Non-pigmented ciliary epithelial cell (primary cell): Measurements from ENCODE around the gene RRP1.
"Not testable (repeated sequence)": the region's sequence is repeated elsewhere in the genome, so short reads cannot be mapped to it uniquely, and the experiment has no call there.

Source experiments
- DNase-seq: peaks from one replicate; pipeline ENCODE4 v3.0.0-alpha.2; 2010; ENCODE audit warnings: low read depth

RRP1 gene

DNA sequence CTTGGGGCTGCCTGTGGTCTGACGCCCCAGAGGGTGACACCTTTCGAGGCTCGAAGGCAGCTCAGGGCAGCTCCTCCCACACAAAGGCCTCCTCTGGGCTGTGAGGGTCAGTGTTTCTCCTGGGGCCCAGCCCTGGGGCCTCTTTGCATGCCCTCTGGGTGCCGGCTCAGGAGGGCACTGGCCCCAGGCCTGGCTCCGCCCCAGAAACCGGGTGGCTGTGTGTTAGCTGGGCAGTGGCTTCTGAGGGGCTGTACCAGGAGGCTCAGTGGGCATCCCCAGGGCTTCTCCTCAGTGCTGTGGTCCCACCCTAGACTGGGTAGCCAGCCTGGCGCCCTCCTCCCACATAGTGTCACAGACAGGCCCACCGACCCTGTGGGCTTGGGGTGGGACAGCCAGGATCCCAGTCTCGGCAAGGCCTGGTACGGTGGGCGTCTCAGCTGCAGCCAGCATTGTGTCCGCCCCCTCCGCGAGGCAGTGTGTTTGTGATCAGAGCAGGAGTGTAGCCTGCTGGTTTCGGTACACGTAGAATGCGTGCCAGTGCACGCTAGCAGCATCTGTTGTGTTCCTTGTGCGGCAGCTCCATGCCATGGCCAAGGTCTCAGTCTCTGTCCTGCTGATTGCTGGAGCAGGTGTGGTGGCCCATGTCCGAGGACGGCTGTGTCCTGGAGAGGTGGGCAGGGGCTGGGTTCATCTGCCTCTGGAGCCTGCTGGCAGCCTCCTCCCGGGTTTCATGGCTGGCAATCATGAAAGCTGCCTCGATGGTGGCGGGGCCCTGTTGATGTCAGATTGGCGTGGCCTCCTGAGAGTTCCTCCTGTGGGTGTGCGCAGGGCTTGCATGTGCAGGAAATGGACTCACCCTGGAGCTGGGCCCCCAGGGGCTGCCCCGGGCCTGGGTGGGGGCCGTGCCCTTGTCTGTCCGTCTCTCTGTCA is 28.0 kb downstream of the RRP1 start:
- DNase-seq: no peak

DNA sequence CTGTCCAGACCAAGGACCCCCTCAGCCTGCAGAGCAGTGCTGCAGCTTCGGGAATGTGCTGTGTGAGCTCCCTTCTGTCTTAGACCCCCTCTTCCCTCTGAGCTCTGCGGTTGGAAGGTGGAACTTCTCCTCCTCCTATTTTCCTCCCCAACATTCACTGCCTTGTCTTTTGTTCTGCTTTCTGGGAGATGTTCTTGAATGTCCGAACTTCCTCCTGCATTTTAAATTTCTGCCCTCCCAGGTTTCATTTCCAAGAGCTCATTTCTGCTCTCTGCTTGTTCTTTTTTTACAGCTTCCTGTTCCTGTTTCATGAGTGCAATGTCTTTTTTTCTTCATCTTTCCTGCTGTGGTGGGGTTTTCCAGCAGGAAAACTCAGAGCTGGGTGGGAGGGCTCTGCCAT is 29.3 kb downstream of the RRP1 start:
- no peak for DNase-seq

DNA sequence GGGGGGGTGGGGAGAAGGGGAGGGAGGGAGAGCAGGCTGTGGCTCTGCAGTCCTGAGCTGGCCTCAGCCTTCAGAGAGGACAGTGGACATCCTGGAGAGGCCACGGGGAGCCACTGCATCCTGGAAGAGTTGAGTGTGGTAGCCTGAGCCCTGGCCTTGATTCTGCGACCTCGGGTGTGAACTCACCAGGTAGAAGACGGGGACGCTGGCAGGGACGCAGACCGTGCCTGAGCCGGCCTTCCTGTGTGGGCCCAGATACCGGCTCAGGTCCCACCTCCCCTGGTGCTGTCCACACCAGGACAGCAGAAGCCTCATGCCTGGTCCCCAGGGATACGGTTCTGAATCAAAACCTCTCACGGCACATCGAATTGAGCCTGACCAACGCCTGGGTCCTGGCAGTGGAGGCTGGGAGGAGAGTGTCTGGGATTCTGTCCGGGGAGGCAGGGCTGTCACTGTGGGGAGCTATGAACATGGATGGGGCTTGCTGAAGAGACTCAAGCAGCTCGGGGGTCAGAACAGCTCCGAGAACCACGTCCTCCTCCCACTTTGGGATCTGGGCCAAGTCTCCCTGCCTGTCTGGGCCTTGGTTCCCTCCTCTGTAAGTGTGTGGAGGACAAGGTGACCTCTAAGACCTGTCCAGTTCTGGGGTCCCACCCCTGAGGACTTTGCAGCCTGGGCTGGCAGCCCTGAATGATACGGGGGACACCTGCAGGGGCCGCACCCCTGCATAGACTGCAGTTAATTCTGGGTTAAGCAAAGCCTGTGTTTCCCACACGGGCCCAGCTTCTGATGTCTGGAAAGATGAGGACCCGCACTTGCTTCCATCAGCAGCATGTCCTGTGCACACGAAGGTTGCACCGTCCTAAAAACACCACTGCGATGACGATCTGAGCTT is 30.4 kb downstream of the RRP1 start:
- DNase-seq: no peak

DNA sequence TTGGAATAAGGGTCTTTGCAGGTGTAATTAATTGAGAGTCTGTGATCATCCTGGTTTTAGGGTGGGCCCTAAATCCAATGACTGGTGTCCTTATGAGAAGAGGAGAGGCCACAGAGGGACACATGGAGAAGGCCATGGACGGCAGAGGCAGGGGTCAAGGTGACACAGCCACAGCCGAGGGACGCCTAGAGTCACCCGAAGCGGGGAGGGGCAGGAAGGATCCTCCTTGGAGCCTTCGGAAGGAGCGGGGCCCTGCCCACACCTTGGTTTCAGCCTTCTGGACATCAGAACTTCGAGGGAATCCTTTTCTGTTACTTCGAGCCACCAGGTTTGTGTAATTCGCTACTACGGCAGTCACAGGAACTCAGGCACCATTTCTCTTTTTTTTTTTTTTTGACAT is 31.1 kb downstream of the RRP1 start:
- no peak for DNase-seq

DNA sequence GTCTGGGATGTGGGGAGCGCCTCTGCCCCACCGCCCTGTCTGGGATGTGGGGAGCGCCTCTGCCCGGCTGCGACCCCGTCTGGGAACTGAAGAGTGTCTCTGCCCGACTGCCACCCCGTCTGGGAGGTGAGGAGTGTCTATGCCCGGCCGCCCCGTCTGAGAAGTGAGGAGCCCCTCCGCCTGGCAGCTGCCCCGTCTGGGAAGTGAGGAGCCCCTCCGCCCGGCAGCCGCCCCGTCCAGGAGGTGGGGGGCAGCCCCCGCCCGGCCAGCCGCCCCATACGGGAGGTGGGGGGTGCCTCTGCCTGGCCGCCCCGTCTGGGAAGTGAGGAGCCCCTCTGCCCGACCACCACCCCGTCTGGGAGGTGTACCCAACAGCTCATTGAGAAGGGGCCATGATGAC is 32.8 kb downstream of the RRP1 start:
- not testable (repeated sequence) for DNase-seq

DNA sequence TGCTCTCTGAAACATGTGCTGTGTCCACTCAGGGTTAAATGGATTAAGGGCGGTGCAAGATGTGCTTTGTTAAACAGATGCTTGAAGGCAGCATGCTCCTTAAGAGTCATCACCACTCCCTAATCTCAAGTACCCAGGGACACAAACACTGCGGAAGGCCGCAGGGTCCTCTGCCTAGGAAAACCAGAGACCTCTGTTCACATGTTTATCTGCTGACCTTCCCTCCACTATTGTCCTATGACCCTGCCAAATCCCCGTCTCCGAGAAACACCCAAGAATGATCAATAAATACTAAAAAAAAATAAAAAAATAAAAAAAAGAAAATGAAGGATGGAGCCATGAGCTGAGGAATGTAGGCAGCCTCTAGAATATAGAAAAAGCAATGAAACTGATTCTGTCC is 33.4 kb downstream of the RRP1 start:
- DNase-seq: not testable (repeated sequence)

DNA sequence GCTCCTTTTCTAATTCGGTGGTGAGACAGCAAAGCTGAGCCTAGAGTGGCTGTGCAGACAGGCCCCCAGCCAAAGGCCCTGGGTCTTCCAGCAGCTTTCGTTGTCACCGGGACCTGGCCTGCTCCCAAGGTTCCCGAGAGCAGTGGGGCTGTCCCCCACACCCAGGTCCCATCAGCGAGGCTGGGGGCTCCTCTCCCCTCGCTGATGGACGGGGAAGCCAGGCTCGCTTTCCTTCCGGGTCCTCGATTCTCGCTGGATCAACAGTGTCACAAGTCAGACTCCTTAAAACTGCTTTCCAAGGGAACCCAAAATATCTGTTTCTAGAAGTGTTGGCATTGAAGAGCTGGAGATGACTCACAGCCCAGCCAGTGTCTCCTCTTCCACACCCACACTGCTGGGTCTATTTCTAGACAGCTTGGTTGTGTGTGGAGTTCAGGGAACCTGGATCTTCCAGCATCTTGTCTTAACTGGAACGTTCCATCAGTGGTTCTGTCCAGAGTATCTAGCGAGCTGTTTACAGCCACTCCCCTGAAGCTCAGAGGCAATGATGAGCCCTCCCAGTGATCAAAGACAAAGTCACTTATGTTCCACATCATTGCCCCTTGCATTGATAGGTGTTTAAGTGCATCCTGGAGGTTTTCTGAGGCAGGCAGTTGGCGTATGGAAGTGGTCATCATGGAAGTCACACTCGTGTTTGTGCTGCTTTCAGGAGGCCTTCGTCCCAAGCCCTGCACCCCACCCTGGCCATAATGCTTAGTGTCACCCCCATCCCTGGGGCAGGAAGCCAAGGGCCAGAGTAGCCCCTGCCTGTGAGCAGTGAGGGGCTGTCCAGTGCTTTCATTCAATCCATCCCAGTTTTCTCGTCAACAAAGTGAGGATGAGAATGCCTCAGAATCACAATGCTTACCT is 35.2 kb downstream of the RRP1 start:
- peak; percentile 20 for DNase-seq

DNA sequence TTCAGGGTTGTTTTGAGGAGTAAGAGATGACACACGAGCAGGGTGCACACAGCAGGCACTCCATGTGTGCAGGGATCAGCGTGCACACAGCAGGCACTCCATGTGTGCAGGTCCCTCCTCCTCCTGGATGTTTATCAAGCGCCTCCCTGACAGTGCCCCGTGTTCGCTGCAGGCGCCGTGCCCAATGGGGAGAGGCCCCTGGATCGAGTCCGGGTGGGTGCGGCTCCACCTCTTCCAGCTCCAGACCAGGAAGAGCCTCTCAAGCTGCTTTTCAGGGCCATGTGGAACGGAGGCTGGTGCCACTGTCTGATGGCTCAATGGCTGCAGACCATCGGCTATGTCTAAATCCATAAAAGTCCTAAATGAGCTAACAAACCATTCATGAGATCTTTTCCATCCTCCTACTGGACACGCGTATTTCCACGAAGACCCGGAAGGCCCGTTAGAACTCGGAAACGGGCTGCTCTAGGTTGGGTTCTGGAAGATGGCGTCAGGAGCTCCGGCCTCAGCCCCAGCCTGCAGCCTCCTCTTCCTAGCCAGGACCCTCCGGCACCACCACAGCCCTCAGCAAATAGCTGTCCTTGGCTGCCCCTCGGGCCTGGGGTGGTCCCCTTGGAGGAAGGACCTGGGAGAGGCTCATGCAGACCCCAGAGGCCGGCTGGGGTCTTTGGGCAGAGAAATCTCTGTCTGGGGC is 36.0 kb downstream of the RRP1 start:
- no peak for DNase-seq

DNA sequence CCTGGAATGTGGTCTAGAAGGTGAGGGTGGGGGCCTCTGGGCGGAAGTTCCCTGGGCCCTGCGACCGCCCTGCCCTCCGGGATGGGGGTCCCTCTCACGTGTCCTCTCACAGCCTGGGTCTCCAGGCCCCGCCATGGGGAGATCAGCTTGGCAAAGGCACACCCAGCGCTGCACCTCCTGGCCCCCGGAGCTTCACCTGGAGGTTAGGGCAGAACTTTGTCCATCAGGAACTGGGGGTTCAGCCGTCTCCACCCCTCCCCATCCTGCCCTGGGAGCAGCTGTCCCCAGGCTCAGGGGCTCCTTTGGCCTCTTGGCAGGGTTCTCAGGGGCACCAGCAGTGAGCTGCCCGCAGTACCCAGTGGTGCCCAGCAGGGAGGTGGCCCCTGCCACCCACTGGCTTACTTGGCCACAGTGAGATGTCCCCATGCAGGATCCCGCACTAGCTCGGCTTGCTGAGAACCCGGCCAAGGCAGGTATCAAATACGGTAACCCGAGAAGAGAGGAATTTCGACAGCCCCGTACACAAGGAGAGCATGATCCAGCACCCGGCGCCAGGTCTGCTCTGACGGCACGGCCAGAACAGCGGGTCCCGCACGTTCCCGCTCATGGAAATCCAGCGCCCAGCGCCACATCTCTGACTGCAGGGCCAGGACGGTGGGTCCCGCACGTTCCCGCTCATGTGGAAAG is 36.7 kb downstream of the RRP1 start:
- no peak for DNase-seq

DNA sequence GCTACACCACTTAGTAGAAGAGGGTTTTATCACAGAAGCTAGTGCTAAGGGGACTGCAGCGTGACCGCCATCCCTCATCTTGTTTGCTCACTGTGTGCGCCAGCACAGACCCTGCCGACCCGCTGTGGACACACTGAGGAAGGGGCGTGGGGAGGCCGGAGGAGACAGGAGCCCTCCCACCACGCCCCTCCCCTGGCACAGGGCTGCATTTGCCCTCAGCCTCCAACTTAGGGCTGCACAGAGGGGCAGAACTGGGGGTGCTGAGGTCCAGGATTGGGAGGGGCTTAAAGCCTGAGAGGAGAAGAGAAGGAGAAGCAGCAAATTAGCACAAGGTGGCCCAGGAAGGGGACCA is 37.2 kb downstream of the RRP1 start:
- DNase-seq: no peak

DNA sequence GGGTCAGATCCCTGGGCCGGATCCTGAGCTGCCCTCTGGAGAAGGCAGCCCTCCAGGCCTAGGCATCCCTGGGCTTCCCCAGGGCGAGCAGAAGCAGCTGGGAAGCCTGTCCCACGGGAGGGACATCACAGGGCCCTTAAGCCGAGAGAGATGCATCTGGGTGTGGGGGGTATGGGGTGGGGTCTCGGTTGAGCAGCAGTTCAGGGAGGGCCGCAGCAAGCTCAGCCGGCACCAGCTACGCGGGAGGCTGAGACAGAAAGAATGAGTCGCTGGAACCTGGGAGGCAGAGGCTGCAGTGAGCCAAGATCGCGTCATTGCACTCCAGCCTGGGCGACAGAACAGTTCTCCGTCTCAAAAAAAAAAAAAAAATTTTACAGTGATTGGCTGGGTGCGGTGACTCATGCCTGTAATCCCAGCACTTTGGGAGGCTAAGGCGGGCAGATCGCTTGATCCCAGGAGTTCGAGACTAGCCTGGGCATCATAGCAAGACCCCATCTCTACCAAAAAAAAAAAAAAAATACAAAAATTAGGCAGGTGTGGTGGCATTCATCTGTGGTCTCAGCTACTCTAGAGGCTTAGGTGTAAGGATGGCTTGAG is 37.7 kb downstream of the RRP1 start:
- peak; percentile 9 for DNase-seq

DNA sequence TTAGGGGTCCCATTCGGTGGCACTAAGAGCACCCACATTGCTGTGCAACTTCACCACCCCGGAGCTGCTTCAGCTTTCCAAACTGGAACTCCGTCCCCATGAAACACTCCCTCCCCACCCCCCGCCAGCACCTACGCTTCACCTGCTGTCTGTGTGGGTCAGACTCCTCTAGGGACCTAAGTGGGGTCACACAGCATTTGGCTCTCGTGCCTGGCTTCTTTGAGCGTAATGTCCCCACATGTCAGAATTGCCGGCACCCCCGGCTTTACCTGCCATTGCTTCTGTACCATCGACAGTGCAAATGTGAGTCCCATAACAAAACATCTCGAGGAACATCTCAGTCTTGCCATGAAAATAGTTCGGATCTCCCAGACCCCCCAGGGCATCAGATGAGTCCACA is 39.8 kb downstream of the RRP1 start:
- no peak for DNase-seq

DNA sequence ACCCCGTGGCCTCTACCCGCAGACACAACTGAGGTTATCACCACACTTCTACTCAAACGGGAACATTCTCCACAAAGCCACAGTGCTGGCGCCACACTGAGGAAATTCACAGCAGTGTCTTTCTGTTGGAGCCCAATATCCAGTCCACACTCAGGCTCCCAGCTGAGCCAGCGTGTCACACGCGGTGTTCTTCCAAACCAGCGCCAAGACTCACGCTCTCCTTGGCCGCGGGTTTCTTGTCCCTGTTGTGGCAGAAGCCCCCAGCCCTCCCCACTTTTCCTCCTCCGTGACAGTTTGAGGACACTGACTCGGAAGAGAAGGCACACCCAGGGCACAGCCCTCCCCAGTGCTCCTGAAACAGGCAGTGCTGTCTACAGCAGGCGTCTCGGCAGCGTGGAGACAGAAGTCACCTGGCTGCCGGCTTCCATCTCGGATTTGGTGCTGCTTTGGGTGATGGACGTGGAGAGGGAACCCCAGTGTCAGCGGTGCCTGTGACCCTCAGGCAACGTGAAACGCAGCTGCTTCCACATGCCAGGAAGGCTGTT is 40.3 kb downstream of the RRP1 start:
- no peak for DNase-seq

DNA sequence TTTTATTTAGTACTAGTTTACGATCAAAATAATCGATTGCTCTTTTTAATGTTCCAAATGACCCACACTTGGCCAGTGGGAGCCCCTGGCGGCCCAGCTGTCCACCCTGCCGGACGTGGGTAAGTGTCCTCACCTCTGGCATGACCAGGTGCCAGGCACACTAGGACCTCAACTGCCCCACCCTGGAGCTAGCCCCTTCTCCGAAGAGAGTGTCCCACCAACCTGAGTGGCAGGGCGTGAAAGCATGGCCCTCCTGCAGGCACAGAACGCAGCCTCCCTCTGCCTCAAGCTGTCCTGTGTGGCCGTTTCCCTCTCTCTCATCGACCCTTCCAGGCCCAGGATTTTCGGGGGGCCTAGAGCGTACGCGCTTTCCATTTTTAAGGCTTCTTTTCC is 42.8 kb downstream of the RRP1 start:
- DNase-seq: no peak

DNA sequence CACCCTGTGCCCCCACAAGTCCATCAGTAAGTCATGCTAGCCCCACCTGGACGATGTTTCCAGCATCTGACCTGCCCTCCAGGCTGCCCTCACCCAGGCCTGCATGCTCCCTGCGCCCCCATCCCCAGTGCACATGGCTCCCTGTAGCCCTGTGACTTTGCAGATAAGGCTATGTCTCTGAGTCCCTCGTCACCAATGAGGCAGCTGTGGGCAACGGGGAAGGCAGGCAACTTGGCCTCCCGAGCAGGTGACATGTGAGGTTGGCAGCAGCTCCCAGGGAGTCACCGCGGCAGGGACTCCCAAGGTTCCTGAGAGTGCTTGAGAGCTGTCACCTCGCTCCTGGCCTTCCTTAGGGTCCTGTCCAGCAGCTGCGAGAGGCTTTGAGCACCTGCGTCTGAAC is 43.3 kb downstream of the RRP1 start:
- no peak for DNase-seq

DNA sequence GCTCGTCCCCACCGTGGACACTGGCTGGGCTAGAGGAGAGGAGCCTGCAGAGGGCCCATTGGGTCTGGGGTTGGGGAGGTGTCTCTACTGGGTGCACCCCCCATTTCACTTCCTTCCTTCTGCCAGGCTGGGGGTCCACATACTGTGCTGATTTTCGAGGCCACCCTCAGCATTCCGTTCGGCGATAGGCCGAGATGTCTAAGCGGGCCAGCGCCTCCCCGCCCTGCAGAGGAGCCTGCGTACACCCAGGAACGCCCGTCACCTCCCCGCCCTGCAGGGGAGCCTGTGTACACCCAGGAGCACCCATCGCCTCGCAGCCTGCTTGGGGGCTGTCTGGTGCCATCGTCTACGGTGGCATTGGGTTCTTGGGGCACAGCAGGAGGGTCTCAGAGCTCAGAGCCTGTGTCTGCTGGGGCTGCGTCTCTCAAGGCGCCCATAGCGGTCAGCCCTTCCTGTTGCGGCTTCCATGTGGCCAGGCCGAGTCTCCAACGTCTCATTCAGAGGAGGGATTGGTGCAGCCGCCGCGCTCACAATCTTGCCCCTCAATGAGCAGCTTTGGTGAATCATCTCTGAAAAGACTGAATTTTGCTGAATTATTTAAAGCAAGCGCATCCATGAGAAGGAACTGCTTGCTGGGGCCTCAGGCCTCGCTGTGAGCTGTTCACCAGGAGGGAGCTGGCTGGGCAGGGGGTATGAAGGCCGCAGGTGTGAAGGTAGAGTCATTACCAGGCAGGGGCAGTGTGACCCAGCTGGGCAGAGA is 44.9 kb downstream of the RRP1 start:
- DNase-seq: no peak

DNA sequence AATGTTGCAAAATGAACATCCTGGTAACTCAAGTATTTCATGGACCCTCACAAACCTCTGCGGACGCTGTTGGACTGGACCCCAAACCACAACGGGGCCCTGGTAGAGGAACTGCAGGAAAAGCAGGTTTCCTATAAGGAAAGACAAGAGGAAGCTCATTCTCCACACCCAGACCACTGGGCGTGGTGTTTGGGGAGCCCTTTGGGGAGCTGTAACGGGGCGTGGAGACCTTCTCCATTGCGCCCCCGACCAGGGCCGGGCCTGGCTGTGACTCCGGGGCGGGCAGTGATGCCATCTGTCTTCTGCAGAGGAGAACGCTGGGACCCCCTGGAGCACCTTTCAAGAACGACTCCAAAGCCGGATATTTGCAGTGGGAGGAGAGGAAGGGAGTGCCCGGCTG is 45.7 kb downstream of the RRP1 start:
- no peak for DNase-seq

DNA sequence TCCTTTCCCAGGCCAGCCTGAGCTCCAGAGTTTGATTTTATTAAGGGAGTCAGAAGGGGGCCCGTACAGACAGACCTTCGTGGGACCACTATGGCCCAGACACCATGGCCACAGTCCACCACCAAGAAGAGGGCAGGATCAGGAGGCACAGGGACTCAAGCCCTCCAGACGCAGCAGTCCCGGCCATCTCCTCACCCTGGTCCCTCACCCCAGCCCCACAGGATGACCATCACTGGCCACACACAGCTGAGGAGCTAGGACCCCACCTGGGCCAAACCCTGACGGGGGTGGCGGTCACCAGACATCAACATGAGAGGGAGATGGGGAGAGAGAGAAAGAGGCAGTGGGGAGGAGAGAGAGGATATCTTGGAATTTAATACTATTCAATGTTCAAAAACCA is 46.5 kb downstream of the RRP1 start:
- no peak for DNase-seq

DNA sequence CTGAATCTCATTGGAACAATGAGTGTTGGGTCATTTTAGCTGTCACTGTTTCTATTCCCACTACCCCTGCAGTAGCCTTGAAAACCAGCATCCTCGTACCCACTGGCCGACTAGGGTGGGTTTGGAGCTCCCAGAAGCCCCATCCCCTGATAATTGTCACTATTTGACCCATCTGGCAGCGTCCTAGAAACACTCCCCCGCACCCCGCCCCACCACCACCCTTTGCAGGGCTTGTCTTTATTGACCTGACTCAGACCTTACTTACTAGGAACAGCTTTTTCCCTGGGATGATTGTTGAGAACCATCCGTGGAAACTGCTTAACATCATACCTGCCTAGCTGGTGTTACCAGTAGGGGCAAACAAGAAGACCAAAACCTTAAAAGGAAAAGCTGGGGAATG is 47.2 kb downstream of the RRP1 start:
- DNase-seq: no peak
